H9 (cell line): ENCODE data around the gene BORCS6. TPM values are rescaled to one million over a fixed set of nuclear protein-coding genes. Genes with fewer than 3 reads are reported as not detected.

ENCODE experiments used
- DNase-seq: peaks from one replicate; pipeline ENCODE4 v3.0.0-alpha.2; 2017
- H2AFZ ChIP-seq: one replicate; pipeline ENCODE4 v1.6.1; 2013; ENCODE audit warnings: mild to moderate bottlenecking, low read length, control low read depth, moderate library complexity
- H2AK5ac ChIP-seq: 2 replicates; pipeline ENCODE4 v1.6.1; 2013; ENCODE audit warnings: low read length, control low read depth, mixed read lengths; ENCODE audit not compliant: insufficient read length
- H2BK120ac ChIP-seq: one replicate; pipeline ENCODE4 v1.6.1; 2013; ENCODE audit warnings: low read depth, mild to moderate bottlenecking, low read length, control low read depth, inconsistent platforms; ENCODE audit not compliant: poor library complexity, severe bottlenecking
- H2BK12ac ChIP-seq: 2 replicates; pipeline ENCODE4 v1.6.1; 2013; ENCODE audit warnings: low read length, control low read depth, mixed read lengths, low read depth; ENCODE audit not compliant: insufficient read length
- H2BK15ac ChIP-seq: 2 replicates; pipeline ENCODE4 v1.6.1; 2013; ENCODE audit warnings: low read depth, low read length, control low read depth
- H2BK20ac ChIP-seq: one replicate; pipeline ENCODE4 v1.6.1; 2013; ENCODE audit warnings: low read depth, mild to moderate bottlenecking, low read length, control low read depth, inconsistent platforms; ENCODE audit not compliant: poor library complexity, severe bottlenecking
- H2BK5ac ChIP-seq: 2 replicates; pipeline ENCODE4 v1.6.1; 2013; ENCODE audit warnings: low read length, control low read depth, mixed read lengths; ENCODE audit not compliant: insufficient read length
- H3K14ac ChIP-seq: 2 replicates; pipeline ENCODE4 v1.6.1; 2013; ENCODE audit warnings: low read length, control low read depth; ENCODE audit not compliant: insufficient read depth
- H3K18ac ChIP-seq: 2 replicates; pipeline ENCODE4 v1.6.1; 2013; ENCODE audit warnings: low read depth, mild to moderate bottlenecking, mixed read lengths, low read length, control low read depth; ENCODE audit not compliant: insufficient read length
- H3K23ac ChIP-seq: 2 replicates; pipeline ENCODE4 v1.6.1; 2013; ENCODE audit warnings: low read length, control low read depth, mixed read lengths, low read depth; ENCODE audit not compliant: insufficient read length
- H3K23me2 ChIP-seq: 2 replicates; pipeline ENCODE4 v1.6.1; 2013; ENCODE audit warnings: low read depth, mild to moderate bottlenecking, mixed read lengths, low read length, control low read depth; ENCODE audit not compliant: insufficient read length, poor library complexity, severe bottlenecking
- H3K27ac ChIP-seq: 2 replicates; pipeline ENCODE4 v1.5.1; 2013; ENCODE audit warnings: low read length, control low read depth, mixed read lengths, low read depth; ENCODE audit not compliant: insufficient read length
- H3K27me3 ChIP-seq: 2 replicates; pipeline ENCODE4 v1.6.1; 2013; ENCODE audit warnings: low read length, control low read depth, inconsistent platforms; ENCODE audit not compliant: insufficient read depth
- H3K4ac ChIP-seq: 2 replicates; pipeline ENCODE4 v1.6.1; 2013; ENCODE audit warnings: low read depth, mild to moderate bottlenecking, control low read depth, inconsistent platforms, low read length, moderate library complexity
- H3K4me1 ChIP-seq: 2 replicates; pipeline ENCODE4 v1.6.1; 2013; ENCODE audit warnings: low read length, control low read depth, inconsistent platforms; ENCODE audit not compliant: insufficient read depth
- H3K4me2 ChIP-seq: 2 replicates; pipeline ENCODE4 v1.6.1; 2013; ENCODE audit warnings: low read length, control low read depth, mixed read lengths; ENCODE audit not compliant: insufficient read length, insufficient read depth
- H3K56ac ChIP-seq: 2 replicates; pipeline ENCODE4 v1.6.1; 2013; ENCODE audit warnings: low read depth, mild to moderate bottlenecking, mixed read lengths, low read length, control low read depth; ENCODE audit not compliant: insufficient read length
- H3K79me1 ChIP-seq: 2 replicates; pipeline ENCODE4 v1.6.1; 2013; ENCODE audit warnings: low read depth, mild to moderate bottlenecking, moderate library complexity, low read length, control low read depth, inconsistent platforms; ENCODE audit not compliant: insufficient read depth, poor library complexity, severe bottlenecking
- H3K79me2 ChIP-seq: 2 replicates; pipeline ENCODE4 v1.6.1; 2013; ENCODE audit warnings: low read length, control low read depth, inconsistent platforms; ENCODE audit not compliant: insufficient read depth
- H3K9ac ChIP-seq: 2 replicates; pipeline ENCODE4 v1.6.1; 2013; ENCODE audit warnings: low read length, control low read depth, mixed read lengths; ENCODE audit not compliant: insufficient read length; ENCODE audit errors: extremely low read depth
- H3K9me3 ChIP-seq: one replicate; pipeline ENCODE4 v1.6.1; 2013; ENCODE audit warnings: low read depth, low read length, inconsistent platforms; ENCODE audit not compliant: control insufficient read depth
- H3T11ph ChIP-seq: one replicate; pipeline ENCODE4 v1.6.1; 2013; ENCODE audit warnings: mild to moderate bottlenecking, low read length, control low read depth, inconsistent platforms
- H4K20me1 ChIP-seq: one replicate; pipeline ENCODE4 v1.6.1; 2013; ENCODE audit not compliant: control insufficient read depth, insufficient read length, insufficient read depth
- H4K5ac ChIP-seq: 2 replicates; pipeline ENCODE4 v1.6.1; 2013; ENCODE audit warnings: low read depth, mild to moderate bottlenecking, mixed read lengths, low read length, control low read depth; ENCODE audit not compliant: insufficient read length
- H4K8ac ChIP-seq: replicated peaks from 2 replicates; pipeline ENCODE4 v1.6.1; 2013; ENCODE audit warnings: low read length, control low read depth, mixed read lengths, low read depth; ENCODE audit not compliant: insufficient read length
- H4K91ac ChIP-seq: 2 replicates; pipeline ENCODE4 v1.6.1; 2013; ENCODE audit warnings: low read depth, mild to moderate bottlenecking, moderate library complexity, mixed read lengths, low read length, control low read depth; ENCODE audit not compliant: insufficient read length
- H3K27ac Mint-ChIP-seq, 3 experiments: 2 replicates in 2 of 3; 3 replicates in 1 of 3; pipeline ENCODE4 v1.8.0; 2020 to 2021; ENCODE audit warnings: mixed read lengths in 3 of 3, mild to moderate bottlenecking in 1 of 3, moderate library complexity in 1 of 3
- H3K27me3 Mint-ChIP-seq: 2 replicates; pipeline ENCODE4 v1.8.0; 2021; ENCODE audit warnings: low read depth, mild to moderate bottlenecking, moderate library complexity, mixed read lengths
- H3K36me3 Mint-ChIP-seq, 3 experiments: 2 replicates in 2 of 3; 3 replicates in 1 of 3; pipeline ENCODE4 v1.8.0; 2020 to 2021; ENCODE audit warnings: low read depth in 3 of 3, mixed read lengths in 3 of 3; ENCODE audit not compliant: insufficient read depth in 1 of 3
- H3K4me1 Mint-ChIP-seq, 2 experiments: 2 replicates each; pipeline ENCODE4 v1.8.0; 2020; ENCODE audit warnings: mixed read lengths in 2 of 2
- H3K4me3 Mint-ChIP-seq, 2 experiments: 2 replicates in 1 of 2; 3 replicates in 1 of 2; pipeline ENCODE4 v1.8.0; 2020 to 2021; ENCODE audit warnings: mild to moderate bottlenecking in 2 of 2, mixed read lengths in 2 of 2, moderate library complexity in 1 of 2
- H3K9me3 Mint-ChIP-seq, 2 experiments: 2 replicates in 1 of 2; 3 replicates in 1 of 2; pipeline ENCODE4 v1.8.0; 2020; ENCODE audit warnings: mild to moderate bottlenecking in 2 of 2, mixed read lengths in 2 of 2, moderate library complexity in 1 of 2
- WGBS: extraction: QIAGEN DNeasy Blood & Tissue Kit; methylation state at CpG from one replicate; pipeline ENCODE4 v1.1.7; 2013; ENCODE audit warnings: missing lambda C conversion rate, low lambda C conversion rate, mixed read lengths; ENCODE audit not compliant: insufficient read length; ENCODE audit errors: extremely low coverage; 5-methylcytosine and 5-hydroxymethylcytosine counted together
- total RNA-seq: library from RNA; stranded (reverse); gene quantifications from 2 replicates; pipeline ENCODE4 v1.2.1, GENCODE V29; 2021
- TF ChIP-seq, protein P1 (sequence below): fragments of 200-600 bp; sonication (generic); conservative IDR thresholded peaks from 3 replicates; pipeline ENCODE4 v1.8.0; 2021; ENCODE audit warnings: antibody characterized with exemption, mild to moderate bottlenecking

BORCS6 gene
- total RNA-seq, 1 experiment from 2014 or later = 3.1 TPM

- DNase-seq = no peak
- no peak overlapping the region for H3K27ac Mint-ChIP-seq
- no peak overlapping the region for H4K8ac ChIP-seq
- H4K91ac ChIP-seq = no peak overlapping the region
- H3K9ac ChIP-seq = no peak overlapping the region
- no peaks in the 10 kb centered on the region for H3K79me2 ChIP-seq
- no peaks in the 10 kb centered on the region for H4K20me1 ChIP-seq
- H3K4me2 ChIP-seq = no peak overlapping the region
- no peak overlapping the region for H2BK5ac ChIP-seq
- peaks cover 14 to 55% (median 31%) of the 10 kb centered on the region in 3 experiments for H3K36me3 Mint-ChIP-seq
- H3K23me2 ChIP-seq = peaks cover 8% of the 10 kb centered on the region
- no peak overlapping the region for H4K5ac ChIP-seq
- no peaks in the 10 kb centered on the region for H3K4me1 ChIP-seq
- TF ChIP-seq, protein P1, sequence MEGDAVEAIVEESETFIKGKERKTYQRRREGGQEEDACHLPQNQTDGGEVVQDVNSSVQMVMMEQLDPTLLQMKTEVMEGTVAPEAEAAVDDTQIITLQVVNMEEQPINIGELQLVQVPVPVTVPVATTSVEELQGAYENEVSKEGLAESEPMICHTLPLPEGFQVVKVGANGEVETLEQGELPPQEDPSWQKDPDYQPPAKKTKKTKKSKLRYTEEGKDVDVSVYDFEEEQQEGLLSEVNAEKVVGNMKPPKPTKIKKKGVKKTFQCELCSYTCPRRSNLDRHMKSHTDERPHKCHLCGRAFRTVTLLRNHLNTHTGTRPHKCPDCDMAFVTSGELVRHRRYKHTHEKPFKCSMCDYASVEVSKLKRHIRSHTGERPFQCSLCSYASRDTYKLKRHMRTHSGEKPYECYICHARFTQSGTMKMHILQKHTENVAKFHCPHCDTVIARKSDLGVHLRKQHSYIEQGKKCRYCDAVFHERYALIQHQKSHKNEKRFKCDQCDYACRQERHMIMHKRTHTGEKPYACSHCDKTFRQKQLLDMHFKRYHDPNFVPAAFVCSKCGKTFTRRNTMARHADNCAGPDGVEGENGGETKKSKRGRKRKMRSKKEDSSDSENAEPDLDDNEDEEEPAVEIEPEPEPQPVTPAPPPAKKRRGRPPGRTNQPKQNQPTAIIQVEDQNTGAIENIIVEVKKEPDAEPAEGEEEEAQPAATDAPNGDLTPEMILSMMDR = no peak
- H3K4me1 Mint-ChIP-seq = peaks cover 2 to 3% of the 10 kb centered on the region in 2 experiments; a peak in 1 of 4 replicates
- no peak overlapping the region for H2BK20ac ChIP-seq
- H3K79me1 ChIP-seq = no peaks in the 10 kb centered on the region
- no peak overlapping the region for H3K18ac ChIP-seq
- no CpG with 5 or more reads among the region's 7 CpGs for WGBS
- H3K4me3 Mint-ChIP-seq = no peak overlapping the region
- no peak overlapping the region for H3K4ac ChIP-seq
- no peak overlapping the region for H3K23ac ChIP-seq
- no peak overlapping the region for H3K14ac ChIP-seq
- H2BK15ac ChIP-seq = no peak overlapping the region
- H3K27me3 Mint-ChIP-seq = peaks cover 3% of the 10 kb centered on the region; the same call in 1 of the 2 replicates
- no peaks in the 10 kb centered on the region for H3K9me3 Mint-ChIP-seq
- H3K27ac ChIP-seq = no peak overlapping the region
- H3K27me3 ChIP-seq = no peaks in the 10 kb centered on the region
- H2BK120ac ChIP-seq = no peak overlapping the region
- H2AFZ ChIP-seq = no peak overlapping the region
- H3K9me3 ChIP-seq = no peaks in the 10 kb centered on the region
- H3T11ph ChIP-seq = no peak overlapping the region
- H2AK5ac ChIP-seq = no peak overlapping the region
- no peak overlapping the region for H3K56ac ChIP-seq
- no peak overlapping the region for H2BK12ac ChIP-seq
Measured at GRCh38 chr17:8141045-8141444, 48.9 kb downstream of the BORCS6 start.
